IMR-90 (cell line): ENCODE measurements around the gene VPS18. TPM values are rescaled to one million over a fixed set of nuclear protein-coding genes. Genes with fewer than 3 reads are reported as not detected.

Experiments used
- ATAC-seq: fragments of 200-7000 bp; cut with Tn5 transposase; 2 replicates; pipeline ENCODE4 v1.9.1; 2020; ENCODE audit warnings: low read depth, mild to moderate bottlenecking, moderate library complexity
- BruUV-seq: library from RNA; stranded (reverse); fragments of 400-500 nt; replicated peaks from 2 replicates; lab custom pipeline; 2021; lab: Mats Ljungman, UMichigan
- CTCF ChIA-PET: fragments of 300-600 bp; formaldehyde crosslinking; extraction: SDS; loops from one replicate; lab custom pipeline; 2021; ENCODE audit warnings: antibody characterized with exemption; lab: Yijun Ruan, JAX
- POLR2A ChIA-PET: fragments of 300-600 bp; sonication (Branson Sonifier 250); formaldehyde crosslinking; loops from one replicate; lab custom pipeline; 2022; ENCODE audit warnings: antibody characterized with exemption; ENCODE audit not compliant: unreplicated experiment; lab: Charles Lee
- DNase-seq: peaks from one replicate; pipeline ENCODE4 v3.0.0; 2013
- H2AFZ ChIP-seq: replicated peaks from 2 replicates; pipeline ENCODE3; 2013; ENCODE audit warnings: low read length, mild to moderate bottlenecking; ENCODE audit not compliant: poor library complexity
- H2AK5ac ChIP-seq: 2 replicates; pipeline ENCODE4 v1.6.1; 2013; ENCODE audit warnings: low read depth, low read length, inconsistent platforms
- H2AK9ac ChIP-seq: replicated peaks from 2 replicates; pipeline ENCODE3; 2013; ENCODE audit warnings: mild to moderate bottlenecking, low read depth, low read length, moderate library complexity; ENCODE audit not compliant: poor library complexity
- H2BK120ac ChIP-seq: 2 replicates; pipeline ENCODE4 v1.6.1; 2013; ENCODE audit warnings: low read depth, low read length, inconsistent platforms
- H2BK15ac ChIP-seq: 3 replicates; pipeline ENCODE4 v1.6.1; 2013; ENCODE audit warnings: low read depth, low read length, inconsistent platforms
- H2BK20ac ChIP-seq: 2 replicates; pipeline ENCODE4 v1.6.1; 2013; ENCODE audit warnings: low read depth, mild to moderate bottlenecking, inconsistent platforms, low read length, moderate library complexity
- H2BK5ac ChIP-seq: 2 replicates; pipeline ENCODE4 v1.6.1; 2013; ENCODE audit warnings: mild to moderate bottlenecking, low read depth, low read length, inconsistent platforms; ENCODE audit not compliant: poor library complexity, severe bottlenecking
- H3K14ac ChIP-seq: replicated peaks from 2 replicates; pipeline ENCODE4 v1.6.1; 2013; ENCODE audit warnings: low read depth, low read length, inconsistent platforms
- H3K18ac ChIP-seq: 2 replicates; pipeline ENCODE4 v1.6.1; 2013; ENCODE audit warnings: low read depth, low read length, control low read depth
- H3K23ac ChIP-seq: 2 replicates; pipeline ENCODE4 v1.6.1; 2013; ENCODE audit warnings: low read depth, low read length, inconsistent platforms
- H3K27ac ChIP-seq: 2 replicates; pipeline ENCODE4 v1.5.1; 2013; ENCODE audit warnings: mild to moderate bottlenecking, control low read depth, low read length; ENCODE audit not compliant: insufficient read depth
- H3K27me3 ChIP-seq: 2 replicates; pipeline ENCODE4 v1.6.1; 2013; ENCODE audit warnings: low read length; ENCODE audit not compliant: control insufficient read depth, insufficient read depth
- H3K36me3 ChIP-seq: 2 replicates; pipeline ENCODE4 v1.6.1; 2013; ENCODE audit warnings: low read length, mixed read lengths; ENCODE audit not compliant: control insufficient read depth, insufficient read depth
- H3K4ac ChIP-seq: 2 replicates; pipeline ENCODE4 v1.6.1; 2013; ENCODE audit warnings: low read depth, low read length, inconsistent platforms
- H3K4me1 ChIP-seq: 2 replicates; pipeline ENCODE4 v1.6.1; 2013; ENCODE audit warnings: low read length, mixed read lengths; ENCODE audit not compliant: control insufficient read depth, insufficient read depth
- H3K4me2 ChIP-seq: 2 replicates; pipeline ENCODE4 v1.6.1; 2013; ENCODE audit warnings: low read depth, mild to moderate bottlenecking, control low read depth, low read length, moderate library complexity
- H3K4me3 ChIP-seq: 2 replicates; pipeline ENCODE4 v1.5.1; 2013; ENCODE audit warnings: low read depth, mild to moderate bottlenecking, control low read depth, low read length, moderate library complexity; ENCODE audit not compliant: insufficient read depth
- H3K56ac ChIP-seq: 2 replicates; pipeline ENCODE4 v1.6.1; 2013; ENCODE audit warnings: low read length, inconsistent platforms; ENCODE audit not compliant: insufficient read depth; ENCODE audit errors: extremely low read depth
- H3K79me1 ChIP-seq, 2 experiments: 2 replicates each; pipeline ENCODE4 v1.6.1; 2013; ENCODE audit warnings: low read length in 2 of 2, inconsistent platforms in 1 of 2, low read depth in 1 of 2
- H3K9ac ChIP-seq: 2 replicates; pipeline ENCODE4 v1.6.1; 2013; ENCODE audit warnings: low read depth, low read length, control low read depth
- H3K9me1 ChIP-seq: 2 replicates; pipeline ENCODE4 v1.6.1; 2013; ENCODE audit warnings: low read length, inconsistent platforms; ENCODE audit not compliant: insufficient read depth
- H3K9me3 ChIP-seq: 2 replicates; pipeline ENCODE4 v1.6.1; 2013; ENCODE audit warnings: low read length; ENCODE audit not compliant: control insufficient read depth, insufficient read depth
- H4K20me1 ChIP-seq: 2 replicates; pipeline ENCODE4 v1.6.1; 2013; ENCODE audit warnings: low read length, inconsistent platforms; ENCODE audit not compliant: insufficient read depth
- H4K5ac ChIP-seq: 2 replicates; pipeline ENCODE4 v1.6.1; 2013; ENCODE audit warnings: mild to moderate bottlenecking, low read depth, low read length, control low read depth
- H4K8ac ChIP-seq, 2 experiments: 2 replicates each; pipeline ENCODE4 v1.6.1; 2013; ENCODE audit warnings: low read depth in 2 of 2, low read length in 2 of 2, control low read depth in 1 of 2, inconsistent platforms in 1 of 2
- H4K91ac ChIP-seq: 2 replicates; pipeline ENCODE4 v1.6.1; 2013; ENCODE audit warnings: low read depth, low read length, inconsistent platforms; ENCODE audit not compliant: insufficient read depth
- CEBPB ChIP-seq: IDR thresholded peaks from 2 replicates; pipeline ENCODE4 v1.6.1; 2012; ENCODE audit warnings: low read depth, low read length, improper control_type of control experiment
- CHD1 ChIP-seq: IDR thresholded peaks from 2 replicates; pipeline ENCODE4 v1.6.1; 2012; ENCODE audit warnings: low read depth, low read length, improper control_type of control experiment
- FOS ChIP-seq: fragments of 150-350 bp; IDR thresholded peaks from 2 replicates; pipeline ENCODE4 v1.6.1; 2016; ENCODE audit warnings: low read depth, low read length
- NFE2L2 ChIP-seq: fragments of 150-350 bp; IDR thresholded peaks from 2 replicates; pipeline ENCODE4 v1.6.1; 2016; ENCODE audit warnings: low read depth, mild to moderate bottlenecking, low read length
- SMC3 ChIP-seq: fragments of 150-350 bp; IDR thresholded peaks from 2 replicates; pipeline ENCODE4 v1.6.1; 2016; ENCODE audit warnings: low read depth, mild to moderate bottlenecking, antibody characterized with exemption, low read length, moderate library complexity
- WGBS, 2 experiments: methylation state at CpG; one replicate each; pipeline versions ENCODE4 v1.1.5 to v1.1.7; 2013; ENCODE audit warnings: missing lambda C conversion rate in 2 of 2; ENCODE audit not compliant: insufficient read length in 1 of 2; ENCODE audit errors: extremely low coverage in 2 of 2; 5-methylcytosine and 5-hydroxymethylcytosine counted together
- dilution Hi-C: fragments of 300-500 bp; cut with HindIII; formaldehyde crosslinking; loops from one replicate; pipeline ENCODE4 v1.14.3; 2018; ENCODE audit warnings: low sequenced_read_pairs; ENCODE audit not compliant: unreplicated experiment
- in situ Hi-C: fragments of 300-500 bp; cut with MboI; formaldehyde crosslinking; loops from 3 replicates; pipeline ENCODE4 v1.14.3; 2019; ENCODE audit warnings: low sequenced_read_pairs, inconsistent platforms, mixed read lengths
- intact Hi-C: fragments of 100-400 bp; cut with micrococcal nuclease; formaldehyde crosslinking; loops from 2 replicates; pipeline ENCODE4 v1.10.0; 2022
- polyA plus RNA-seq, 3 experiments: library from polyadenylated mRNA; depleted of rRNA; stranded (reverse); fragments of >200 nt; gene quantifications; 2 replicates each; pipeline ENCODE4 v1.2.3, GENCODE V29; 2012; ENCODE audit warnings: low replicate concordance in 1 of 3
- total RNA-seq: library from RNA; depleted of rRNA; stranded (reverse); fragments of >200 nt; gene quantifications from 2 replicates; pipeline ENCODE4 v1.2.3, GENCODE V29; 2012
- TF ChIP-seq, protein P1 (sequence below): conservative IDR thresholded peaks from 2 replicates; pipeline ENCODE4 v1.5.1; 2012; ENCODE audit warnings: mild to moderate bottlenecking, low read depth, low read length, improper control_type of control experiment
- TF ChIP-seq, protein P2 (sequence below): fragments of 150-350 bp; IDR thresholded peaks from 2 replicates; pipeline ENCODE4 v1.6.1; 2017; ENCODE audit warnings: mild to moderate bottlenecking, antibody characterized with exemption, low read length, low read depth

VPS18 gene
- total and polyA plus RNA-seq, 2 of the 4 experiments (the other 2 are of a cell fraction), result 19.3 to 32.3 TPM

DNA sequence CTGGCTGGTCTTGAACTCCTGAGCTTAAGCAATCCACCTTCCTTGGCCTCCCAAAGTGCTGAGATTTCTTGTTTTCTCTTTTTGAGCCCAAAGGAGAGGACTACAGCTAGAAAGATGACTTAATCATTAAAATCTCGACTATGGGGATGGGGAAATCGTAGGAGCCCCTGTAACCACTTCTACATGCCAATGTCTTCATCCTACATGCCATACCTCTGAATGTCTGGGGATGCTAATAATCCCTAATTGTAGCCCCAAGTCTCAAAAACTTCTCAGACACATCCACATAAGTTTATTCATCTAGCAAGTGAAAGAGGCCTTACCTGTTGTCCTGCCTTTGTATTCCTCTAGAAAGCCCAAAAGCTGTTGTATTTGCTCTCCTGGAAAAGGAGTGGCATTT lies 16.6 kb upstream of the VPS18 start:
- Histone ChIP-seq H2AK9ac (no peak overlapping the region), H2BK20ac (no peak overlapping the region), H3K27me3 (peaks cover 8% of the 10 kb centered on the region), H3K27ac (no peak overlapping the region), H3K4me2 (no peak overlapping the region), H3K9ac (no peak overlapping the region), H2BK5ac (no peak overlapping the region), H3K56ac (no peak overlapping the region), H2BK15ac (no peak overlapping the region), H2AFZ (no peak overlapping the region), H2BK120ac (no peak overlapping the region), H3K9me3 (0 out of 2 replicates have a peak, but pooled peaks cover 1% of the 10 kb centered on the region), H3K36me3 (no peaks in the 10 kb centered on the region), H3K4ac (no peak overlapping the region), H3K79me1 (no peaks in the 10 kb centered on the region), H4K8ac (no peak overlapping the region), H3K14ac (no peak overlapping the region), H3K18ac (no peak overlapping the region), H3K4me1 (no peaks in the 10 kb centered on the region), H3K23ac (no peak overlapping the region), H3K4me3 (no peak overlapping the region), H4K91ac (no peak overlapping the region), H3K9me1 (no peaks in the 10 kb centered on the region), H4K20me1 (no peaks in the 10 kb centered on the region), H4K5ac (no peak overlapping the region), H2AK5ac (no peak overlapping the region)
- TF ChIP-seq, protein P1, sequence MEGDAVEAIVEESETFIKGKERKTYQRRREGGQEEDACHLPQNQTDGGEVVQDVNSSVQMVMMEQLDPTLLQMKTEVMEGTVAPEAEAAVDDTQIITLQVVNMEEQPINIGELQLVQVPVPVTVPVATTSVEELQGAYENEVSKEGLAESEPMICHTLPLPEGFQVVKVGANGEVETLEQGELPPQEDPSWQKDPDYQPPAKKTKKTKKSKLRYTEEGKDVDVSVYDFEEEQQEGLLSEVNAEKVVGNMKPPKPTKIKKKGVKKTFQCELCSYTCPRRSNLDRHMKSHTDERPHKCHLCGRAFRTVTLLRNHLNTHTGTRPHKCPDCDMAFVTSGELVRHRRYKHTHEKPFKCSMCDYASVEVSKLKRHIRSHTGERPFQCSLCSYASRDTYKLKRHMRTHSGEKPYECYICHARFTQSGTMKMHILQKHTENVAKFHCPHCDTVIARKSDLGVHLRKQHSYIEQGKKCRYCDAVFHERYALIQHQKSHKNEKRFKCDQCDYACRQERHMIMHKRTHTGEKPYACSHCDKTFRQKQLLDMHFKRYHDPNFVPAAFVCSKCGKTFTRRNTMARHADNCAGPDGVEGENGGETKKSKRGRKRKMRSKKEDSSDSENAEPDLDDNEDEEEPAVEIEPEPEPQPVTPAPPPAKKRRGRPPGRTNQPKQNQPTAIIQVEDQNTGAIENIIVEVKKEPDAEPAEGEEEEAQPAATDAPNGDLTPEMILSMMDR, result no peak
- TF ChIP-seq, protein P2, sequence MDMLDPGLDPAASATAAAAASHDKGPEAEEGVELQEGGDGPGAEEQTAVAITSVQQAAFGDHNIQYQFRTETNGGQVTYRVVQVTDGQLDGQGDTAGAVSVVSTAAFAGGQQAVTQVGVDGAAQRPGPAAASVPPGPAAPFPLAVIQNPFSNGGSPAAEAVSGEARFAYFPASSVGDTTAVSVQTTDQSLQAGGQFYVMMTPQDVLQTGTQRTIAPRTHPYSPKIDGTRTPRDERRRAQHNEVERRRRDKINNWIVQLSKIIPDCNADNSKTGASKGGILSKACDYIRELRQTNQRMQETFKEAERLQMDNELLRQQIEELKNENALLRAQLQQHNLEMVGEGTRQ, result no peak
- TF ChIP-seq FOS, result no peak
- TF ChIP-seq CEBPB, result no peak
- no peak for TF ChIP-seq SMC3
- no peak for TF ChIP-seq CHD1
- no peak for TF ChIP-seq NFE2L2
- ATAC-seq (no peak), DNase-seq (no peak)
- whole genome bisulfite sequencing, 2 experiments, result no CpG with 5 or more reads among the region's 2 CpGs
- CTCF ChIA-PET, result interaction anchor here (0.6 kb wide), 1 partner anchor 509 kb away, joined by 3 read pairs; no protein-coding TSS in a partner anchor
- in situ Hi-C loops (no loop called here), dilution Hi-C loops (no loop called here), intact Hi-C loops (no loop called here)
- POLR2A ChIA-PET, result no interaction called here
- no TSS peak for BruUV-seq
